HCT116 (cell line): ENCODE results near the gene BCL2L11.

Experiments
- CEBPB ChIP-seq: IDR thresholded peaks from 2 replicates; pipeline ENCODE4 v1.6.1; 2012; ENCODE audit warnings: low read depth
- POLR2A ChIP-seq: IDR thresholded peaks from 2 replicates; pipeline ENCODE4 v1.7.0; 2011; ENCODE audit warnings: borderline replicate concordance; ENCODE audit not compliant: insufficient read depth, insufficient read length; ENCODE audit errors: extremely low read depth
- POLR2AphosphoS5 ChIP-seq: IDR thresholded peaks from 2 replicates; pipeline ENCODE4 v1.6.1; 2011; ENCODE audit warnings: mild to moderate bottlenecking, low read depth, low read length, moderate library complexity
- TF ChIP-seq, protein P1 (sequence below), 3 experiments: fragments of 200-600 bp in 1 of 3; sonication (generic) in 1 of 3; IDR thresholded peaks in 2 of 3; conservative IDR thresholded peaks in 1 of 3; 2 replicates each; pipeline ENCODE4 v1.5.1; 2012 to 2017; ENCODE audit warnings: low read depth in 2 of 3, low read length in 2 of 3, antibody characterized with exemption in 1 of 3, borderline replicate concordance in 1 of 3, control low read depth in 1 of 3, mild to moderate bottlenecking in 1 of 3, mixed read lengths in 1 of 3, mixed run types in 1 of 3, moderate library complexity in 1 of 3; ENCODE audit not compliant: insufficient read depth in 1 of 3

DNA sequence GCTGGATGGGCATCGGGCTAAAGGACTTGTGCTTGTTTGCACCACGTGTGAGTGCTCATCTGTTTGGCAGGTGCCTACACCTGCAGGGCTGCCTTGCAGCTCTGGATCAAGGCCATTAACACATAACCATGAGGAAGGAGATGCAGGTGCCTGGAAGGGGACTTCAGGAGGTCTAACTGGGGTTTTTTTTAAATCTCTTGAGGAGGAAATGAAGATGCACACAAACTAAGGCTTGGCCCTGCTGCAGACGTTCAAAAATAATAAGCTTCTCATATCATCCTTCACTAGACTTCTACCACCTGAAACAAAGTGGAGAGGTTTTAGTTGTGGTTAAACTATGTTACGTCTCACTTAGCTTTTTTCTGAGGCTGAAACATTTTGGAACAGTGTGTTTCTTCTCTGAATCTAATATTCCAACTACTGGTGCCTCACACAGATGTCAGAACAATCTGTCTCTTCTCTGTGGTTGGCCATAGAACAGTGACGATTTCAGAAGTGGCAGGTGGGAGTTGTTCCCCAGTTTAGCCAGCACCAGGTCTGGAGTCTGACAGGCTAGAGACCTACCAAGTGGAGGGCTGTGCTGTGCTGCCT is 36.5 kb downstream of the BCL2L11 start:
- TF ChIP-seq POLR2A, result no peak
- TF ChIP-seq POLR2AphosphoS5, result no peak
- TF ChIP-seq, protein P1, sequence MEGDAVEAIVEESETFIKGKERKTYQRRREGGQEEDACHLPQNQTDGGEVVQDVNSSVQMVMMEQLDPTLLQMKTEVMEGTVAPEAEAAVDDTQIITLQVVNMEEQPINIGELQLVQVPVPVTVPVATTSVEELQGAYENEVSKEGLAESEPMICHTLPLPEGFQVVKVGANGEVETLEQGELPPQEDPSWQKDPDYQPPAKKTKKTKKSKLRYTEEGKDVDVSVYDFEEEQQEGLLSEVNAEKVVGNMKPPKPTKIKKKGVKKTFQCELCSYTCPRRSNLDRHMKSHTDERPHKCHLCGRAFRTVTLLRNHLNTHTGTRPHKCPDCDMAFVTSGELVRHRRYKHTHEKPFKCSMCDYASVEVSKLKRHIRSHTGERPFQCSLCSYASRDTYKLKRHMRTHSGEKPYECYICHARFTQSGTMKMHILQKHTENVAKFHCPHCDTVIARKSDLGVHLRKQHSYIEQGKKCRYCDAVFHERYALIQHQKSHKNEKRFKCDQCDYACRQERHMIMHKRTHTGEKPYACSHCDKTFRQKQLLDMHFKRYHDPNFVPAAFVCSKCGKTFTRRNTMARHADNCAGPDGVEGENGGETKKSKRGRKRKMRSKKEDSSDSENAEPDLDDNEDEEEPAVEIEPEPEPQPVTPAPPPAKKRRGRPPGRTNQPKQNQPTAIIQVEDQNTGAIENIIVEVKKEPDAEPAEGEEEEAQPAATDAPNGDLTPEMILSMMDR (IDR thresholded peaks at IDR 0.05 in 2 of 3, conservative IDR thresholded peaks at IDR 0.05 in 1 of 3; ENCODE audit: borderline replicate concordance in 1 of 3, insufficient read depth in 1 of 3, low read depth in 2 of 3, low read length in 2 of 3), result no peak
- TF ChIP-seq CEBPB, result no peak
